PC-9 (cell line): ENCODE data around the gene AKNAD1.

Experiments
- CTCF ChIP-seq: fragments of 200-600 bp; sonication (generic); conservative IDR thresholded peaks from 2 replicates; pipeline ENCODE4 v1.6.1; 2017; ENCODE audit warnings: mixed run types, antibody characterized with exemption, mild to moderate bottlenecking, moderate library complexity
- EZH2 ChIP-seq: fragments of 200-600 bp; sonication (generic); IDR thresholded peaks from 2 replicates; pipeline ENCODE4 v1.8.0; 2017; ENCODE audit warnings: antibody characterized with exemption, low read depth

- TF ChIP-seq CTCF (no peak), EZH2 (no peak)
These were observed 1.5 kb upstream of the AKNAD1 start for GRCh38 chr1:108858230-108858950.
